ENCODE results near the gene ZNF23.

Gene ZNF23

GRCh38 chr16:71500964-71501363 is 38.9 kb upstream of the ZNF23 start:
- ATAC-seq (ENCODE audit: low read depth) (0 out of 3 replicates have a peak, but pooled peaks have one; percentile 51), DNase-seq (ENCODE audit: low spot score) (no peak)
- Histone ChIP-seq H3K9me3 (ENCODE audit: severe bottlenecking) (no peaks in the 10 kb centered on the region), H3K4me3 (ENCODE audit: severe bottlenecking) (no peak overlapping the region), H3K27ac (ENCODE audit: poor library complexity, severe bottlenecking) (no peak overlapping the region), H3K27me3 (ENCODE audit: insufficient read depth, poor library complexity, severe bottlenecking) (no peaks in the 10 kb centered on the region), H3K4me1 (ENCODE audit: insufficient read depth, poor library complexity, severe bottlenecking) (no peaks in the 10 kb centered on the region), H3K36me3 (ENCODE audit: low read depth) (no peaks in the 10 kb centered on the region)
- no peak for TF ChIP-seq CTCF (IDR thresholded peaks at IDR 0.05; ENCODE audit: poor library complexity, severe bottlenecking)

- peak; percentile 80 for TF ChIP-seq CTCF (IDR thresholded peaks at IDR 0.05; ENCODE audit: poor library complexity, severe bottlenecking)
- H3K36me3 ChIP-seq (ENCODE audit: low read depth) = no peaks in the 10 kb centered on the region
- H3K9me3 ChIP-seq (ENCODE audit: severe bottlenecking) = no peaks in the 10 kb centered on the region
- peak; percentile 63 for ATAC-seq (ENCODE audit: low read depth)
- no peak overlapping the region for H3K4me3 ChIP-seq (ENCODE audit: severe bottlenecking)
- H3K27me3 ChIP-seq (ENCODE audit: insufficient read depth, poor library complexity, severe bottlenecking) = no peaks in the 10 kb centered on the region
- H3K27ac ChIP-seq (ENCODE audit: poor library complexity, severe bottlenecking) = no peak overlapping the region
- DNase-seq (ENCODE audit: low spot score) = no peak
- no peaks in the 10 kb centered on the region for H3K4me1 ChIP-seq (ENCODE audit: insufficient read depth, poor library complexity, severe bottlenecking)
These were observed 37.8 kb upstream of the ZNF23 start for GRCh38 chr16:71499775-71500364.

GRCh38 chr16:71498031-71498430 is 36.0 kb upstream of the ZNF23 start:
- no peak for ATAC-seq (ENCODE audit: low read depth)
- no peak for TF ChIP-seq CTCF (IDR thresholded peaks at IDR 0.05; ENCODE audit: poor library complexity, severe bottlenecking)

GRCh38 chr16:71493213-71493612 is 31.2 kb upstream of the ZNF23 start:
- Histone ChIP-seq H3K9me3 (ENCODE audit: severe bottlenecking) (no peaks in the 10 kb centered on the region), H3K27me3 (ENCODE audit: insufficient read depth, poor library complexity, severe bottlenecking) (no peaks in the 10 kb centered on the region), H3K4me3 (ENCODE audit: severe bottlenecking) (no peak overlapping the region), H3K27ac (ENCODE audit: poor library complexity, severe bottlenecking) (no peak overlapping the region), H3K4me1 (ENCODE audit: insufficient read depth, poor library complexity, severe bottlenecking) (no peaks in the 10 kb centered on the region), H3K36me3 (ENCODE audit: low read depth) (no peaks in the 10 kb centered on the region)
- TF ChIP-seq CTCF (IDR thresholded peaks at IDR 0.05; ENCODE audit: poor library complexity, severe bottlenecking) = no peak
- ATAC-seq (ENCODE audit: low read depth) (no peak), DNase-seq (ENCODE audit: low spot score) (no peak)

More at GRCh38 chr16:71498031-71498430, 36.0 kb upstream of the ZNF23 start:
- no peaks in the 10 kb centered on the region for H3K4me1 ChIP-seq (ENCODE audit: insufficient read depth, poor library complexity, severe bottlenecking)
- no peaks in the 10 kb centered on the region for H3K9me3 ChIP-seq (ENCODE audit: severe bottlenecking)
- no peaks in the 10 kb centered on the region for H3K27me3 ChIP-seq (ENCODE audit: insufficient read depth, poor library complexity, severe bottlenecking)
- DNase-seq (ENCODE audit: low spot score) = no peak
- no peak overlapping the region for H3K27ac ChIP-seq (ENCODE audit: poor library complexity, severe bottlenecking)
- no peak overlapping the region for H3K4me3 ChIP-seq (ENCODE audit: severe bottlenecking)
- no peaks in the 10 kb centered on the region for H3K36me3 ChIP-seq (ENCODE audit: low read depth)

GRCh38 chr16:71492786-71493185 is 30.7 kb upstream of the ZNF23 start:
- Histone ChIP-seq H3K4me1 (ENCODE audit: insufficient read depth, poor library complexity, severe bottlenecking) (no peaks in the 10 kb centered on the region), H3K9me3 (ENCODE audit: severe bottlenecking) (no peaks in the 10 kb centered on the region), H3K4me3 (ENCODE audit: severe bottlenecking) (no peak overlapping the region), H3K27me3 (ENCODE audit: insufficient read depth, poor library complexity, severe bottlenecking) (no peaks in the 10 kb centered on the region), H3K36me3 (ENCODE audit: low read depth) (no peaks in the 10 kb centered on the region), H3K27ac (ENCODE audit: poor library complexity, severe bottlenecking) (no peak overlapping the region)
- ATAC-seq (ENCODE audit: low read depth) = no peak
- no peak for TF ChIP-seq CTCF (IDR thresholded peaks at IDR 0.05; ENCODE audit: poor library complexity, severe bottlenecking)
- no peak for DNase-seq (ENCODE audit: low spot score)

All from RWPE2 (cell line).